Retinal pigment epithelial cell (primary cell): Measurements from ENCODE around the gene CASS4.

ENCODE experiments used
- DNase-seq: peaks from one replicate; pipeline ENCODE4 v3.0.0-alpha.2; 2010; ENCODE audit warnings: low read depth
- H3K4me3 ChIP-seq: 2 replicates; pipeline ENCODE4 v1.5.1; 2011; ENCODE audit warnings: mild to moderate bottlenecking, low read length, control low read depth, moderate library complexity
- CTCF ChIP-seq: conservative IDR thresholded peaks from 2 replicates; pipeline ENCODE4 v1.5.1; 2011; ENCODE audit warnings: low read depth, low read length, control low read depth, inconsistent platforms

Gene CASS4

GRCh38 chr20:56411759-56412472 is at the start of gene CASS4:
Gene CASS4, plus strand, starts transcription at chr20:56412260. Its CDS starts 199 bp downstream, at chr20:56412459.
- DNase-seq = no peak
- H3K4me3 ChIP-seq = no peak within 1 kb of the TSS
- no peak for TF ChIP-seq CTCF

- no peak overlapping the region for H3K4me3 ChIP-seq
- DNase-seq = no peak
- TF ChIP-seq CTCF = no peak
Observed at GRCh38 chr20:56362833-56363413, 49.1 kb upstream of the CASS4 start.

GRCh38 chr20:56363491-56363890 is 48.6 kb upstream of the CASS4 start:
- DNase-seq = no peak
- no peak for TF ChIP-seq CTCF
- H3K4me3 ChIP-seq = no peak overlapping the region

- TF ChIP-seq CTCF = no peak
- no peak for DNase-seq
- no peak overlapping the region for H3K4me3 ChIP-seq
Observed at GRCh38 chr20:56368351-56369134, 43.5 kb upstream of the CASS4 start.

GRCh38 chr20:56369179-56369578 is 42.9 kb upstream of the CASS4 start:
- no peak overlapping the region for H3K4me3 ChIP-seq
- no peak for DNase-seq
- no peak for TF ChIP-seq CTCF

GRCh38 chr20:56371977-56372376 is 40.1 kb upstream of the CASS4 start:
- H3K4me3 ChIP-seq = no peak overlapping the region
- no peak for TF ChIP-seq CTCF
- no peak for DNase-seq

GRCh38 chr20:56372850-56373249 is 39.2 kb upstream of the CASS4 start:
- no peak for DNase-seq

More at GRCh38 chr20:56372850-56373249, 39.2 kb upstream of the CASS4 start:
- H3K4me3 ChIP-seq = no peak overlapping the region
- TF ChIP-seq CTCF = no peak
